Measurements from ENCODE around the gene RSPH10B2.
"Not testable (repeated sequence)": the region's sequence is repeated elsewhere in the genome, so short reads cannot be mapped to it uniquely, and the experiment has no call there.

The RSPH10B2 gene

GRCh38 chr7:6830026-6830425, 76.1 kb downstream of the RSPH10B2 start:
- DNase-seq (ENCODE audit: low read depth, low spot score); H3K4me3 ChIP-seq (ENCODE audit: low read length): not testable (repeated sequence)

- DNase-seq (ENCODE audit: low read depth, low spot score): no peak
- H3K4me3 ChIP-seq (ENCODE audit: low read length): no peak overlapping the region
These were observed 77.3 kb downstream of the RSPH10B2 start for GRCh38 chr7:6831018-6831725.

GRCh38 chr7:6833636-6834035, 79.7 kb downstream of the RSPH10B2 start:
- no peak for DNase-seq (ENCODE audit: low read depth, low spot score)

GRCh38 chr7:6835521-6835920, 81.6 kb downstream of the RSPH10B2 start:
- not testable (repeated sequence) for H3K4me3 ChIP-seq (ENCODE audit: low read length); DNase-seq (ENCODE audit: low read depth, low spot score)

More at GRCh38 chr7:6833636-6834035, 79.7 kb downstream of the RSPH10B2 start:
- no peak overlapping the region for H3K4me3 ChIP-seq (ENCODE audit: low read length)

GRCh38 chr7:6837081-6837480, 83.2 kb downstream of the RSPH10B2 start:
- not testable (repeated sequence) for H3K4me3 ChIP-seq (ENCODE audit: low read length); DNase-seq (ENCODE audit: low read depth, low spot score)

- H3K4me3 ChIP-seq (ENCODE audit: low read length): not testable (repeated sequence)
- DNase-seq (ENCODE audit: low read depth, low spot score): peak; percentile 27
These were observed 88.5 kb downstream of the RSPH10B2 start for GRCh38 chr7:6842278-6842921.

- not testable (repeated sequence) for DNase-seq (ENCODE audit: low read depth, low spot score); H3K4me3 ChIP-seq (ENCODE audit: low read length)
These were observed 89.2 kb downstream of the RSPH10B2 start for GRCh38 chr7:6843092-6843491.

- not testable (repeated sequence) for H3K4me3 ChIP-seq (ENCODE audit: low read length); DNase-seq (ENCODE audit: low read depth, low spot score)
These were observed 89.8 kb downstream of the RSPH10B2 start for GRCh38 chr7:6843654-6844053.

GRCh38 chr7:6845971-6846449, 92.1 kb downstream of the RSPH10B2 start:
- peak; percentile 86 for DNase-seq (ENCODE audit: low read depth, low spot score)
- peak overlapping the region; percentile 32 for H3K4me3 ChIP-seq (ENCODE audit: low read length)

GRCh38 chr7:6847751-6848150, 93.8 kb downstream of the RSPH10B2 start:
- not testable (repeated sequence) for DNase-seq (ENCODE audit: low read depth, low spot score); H3K4me3 ChIP-seq (ENCODE audit: low read length)
